HG03520 (cell line): ENCODE data around the gene FMNL3.
"Not testable (repeated sequence)": the region's sequence is repeated elsewhere in the genome, so short reads cannot be mapped to it uniquely, and the experiment has no call there.

ENCODE experiments used
- ATAC-seq: cut with Tn5 transposase; IDR thresholded peaks from one replicate; pipeline ENCODE4 v1.9.1; 2021; ENCODE audit warnings: mild to moderate bottlenecking, moderate library complexity; ENCODE audit not compliant: unreplicated experiment

The FMNL3 gene

DNA sequence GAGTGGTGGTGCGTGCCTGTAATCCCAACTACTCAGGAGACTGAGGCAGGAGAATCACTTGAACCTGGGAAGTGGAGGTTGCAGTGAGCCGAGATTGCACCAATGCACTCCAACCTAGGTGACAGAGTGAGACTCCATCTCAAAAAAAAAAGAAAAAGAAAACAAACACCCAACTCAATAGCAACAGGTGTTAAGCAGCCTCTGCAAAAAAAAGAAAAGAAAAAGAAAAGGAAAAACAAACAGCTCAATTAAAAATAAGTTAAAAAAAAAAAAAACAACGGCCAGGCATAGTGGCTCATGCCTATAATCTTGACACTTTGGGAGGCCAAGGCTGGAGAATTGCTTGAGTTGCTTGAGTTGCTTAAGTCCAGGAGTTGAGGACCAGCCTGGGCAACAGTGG is 10.6 kb upstream of the FMNL3 start:
- ATAC-seq, result not testable (repeated sequence)

DNA sequence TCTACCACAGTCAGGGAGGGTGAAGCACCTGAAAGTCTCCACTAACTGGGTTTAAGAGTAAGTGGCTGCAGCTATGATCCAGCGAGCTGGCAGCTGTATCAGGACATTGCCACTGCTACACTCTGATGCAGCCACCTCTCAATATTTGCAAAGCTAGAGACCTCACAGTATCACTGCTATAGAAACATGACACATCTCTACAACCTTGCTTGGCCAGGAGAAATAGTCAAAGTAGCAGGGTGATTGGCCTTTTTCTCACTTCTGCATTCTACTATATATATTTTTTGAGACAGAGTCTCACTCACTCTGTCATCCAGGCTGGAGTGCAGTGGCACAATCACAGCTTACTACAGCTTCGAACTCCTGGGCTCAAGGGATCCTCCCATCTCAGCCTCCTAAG is 9.3 kb upstream of the FMNL3 start:
- no peak for ATAC-seq

- ATAC-seq, result not testable (repeated sequence)
These were observed 6.7 kb upstream of the FMNL3 start for GRCh38 chr12:49713952-49714351.

GRCh38 chr12:49708851-49709250 is 1.6 kb upstream of the FMNL3 start:
- ATAC-seq, result no peak

GRCh38 chr12:49707812-49708147 is 575 bp upstream of the FMNL3 start:
- no peak for ATAC-seq

GRCh38 chr12:49706351-49707127 is 666 bp downstream of the FMNL3 start:
- ATAC-seq, result no peak

DNA sequence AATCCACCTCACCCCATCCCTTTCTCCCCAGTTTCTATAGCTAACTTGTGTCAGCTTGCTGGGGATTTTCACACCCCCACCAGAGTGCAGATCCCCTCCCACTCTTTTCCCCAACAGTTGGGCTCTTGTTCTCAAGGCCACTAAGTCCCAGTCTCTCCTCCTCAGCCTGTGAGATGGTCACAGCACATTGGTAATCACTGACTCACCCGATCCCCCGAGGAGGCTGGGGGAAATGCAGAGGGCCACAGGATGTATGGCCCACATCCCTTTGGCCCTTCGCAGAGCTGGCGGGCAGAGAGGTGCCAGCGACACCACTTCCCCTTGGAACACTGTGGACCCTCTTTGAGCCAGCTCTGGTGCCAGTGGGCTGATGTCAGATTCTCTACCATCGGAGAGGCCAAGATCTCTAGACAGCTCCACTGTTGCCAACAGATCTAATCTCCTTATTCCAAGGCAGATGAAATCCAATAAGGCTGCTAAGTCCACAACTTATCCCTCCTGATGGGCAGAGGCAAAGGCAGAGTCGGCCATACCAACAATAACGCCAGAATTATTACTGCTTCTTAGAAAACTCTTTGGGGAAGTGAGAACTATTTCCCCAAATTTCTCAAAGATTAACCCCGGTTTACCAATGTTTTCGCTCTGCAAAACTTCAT is 1.6 kb downstream of the FMNL3 start:
- ATAC-seq, result no peak

GRCh38 chr12:49703647-49704137 is 3.5 kb downstream of the FMNL3 start:
- no peak for ATAC-seq

GRCh38 chr12:49702676-49703215 is 4.5 kb downstream of the FMNL3 start:
- ATAC-seq, result no peak

- no peak for ATAC-seq
These were observed 5.2 kb downstream of the FMNL3 start for GRCh38 chr12:49702009-49702408.

DNA sequence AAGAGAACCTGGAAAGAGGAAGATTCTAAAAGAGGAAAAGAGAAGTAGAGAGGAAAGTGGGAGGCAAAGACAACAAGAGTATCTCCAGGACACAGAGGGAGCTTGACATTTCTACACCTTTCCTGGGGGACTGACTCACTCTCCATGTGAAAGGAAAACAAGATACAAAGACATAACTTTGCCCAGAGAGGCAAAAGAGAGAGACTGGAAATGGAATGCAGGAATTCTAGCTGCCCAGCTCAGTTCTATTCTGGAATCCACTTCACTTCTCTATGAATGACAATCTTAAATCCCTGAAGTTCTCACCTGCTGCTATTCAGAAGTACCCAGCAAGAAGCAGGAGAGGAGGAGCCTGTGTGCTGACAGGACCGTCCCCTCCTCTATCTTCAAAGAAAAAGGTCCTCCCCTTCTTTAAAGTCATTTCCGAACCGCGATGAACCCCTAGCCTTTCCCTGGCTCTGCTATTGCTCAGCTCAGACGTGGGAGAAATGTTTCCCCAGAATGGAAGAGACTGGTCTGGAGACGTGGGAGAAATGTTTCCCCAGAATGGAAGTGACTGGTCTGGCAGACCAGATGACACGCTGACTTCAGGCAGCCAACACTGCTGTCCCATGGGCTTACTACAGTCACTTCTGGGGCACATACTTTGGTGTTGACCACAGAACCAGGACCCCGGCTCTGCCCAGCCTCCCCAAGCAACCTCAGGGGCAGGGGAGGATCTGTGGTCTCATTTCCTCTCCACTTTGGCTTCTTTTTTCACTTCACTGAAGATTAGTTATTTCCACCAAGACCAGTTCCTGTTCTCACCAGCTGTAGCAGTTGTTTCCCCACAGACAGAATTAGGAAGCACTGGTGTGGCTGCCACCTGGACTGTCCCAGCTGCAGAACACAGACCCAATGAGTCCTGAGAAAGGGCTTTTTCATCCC is 8.3 kb downstream of the FMNL3 start:
- ATAC-seq, result peak; percentile 55

GRCh38 chr12:49697808-49698207 is 9.4 kb downstream of the FMNL3 start:
- ATAC-seq, result no peak

GRCh38 chr12:49696723-49697122 is 10.5 kb downstream of the FMNL3 start:
- ATAC-seq, result no peak

GRCh38 chr12:49693931-49694444 is 13.2 kb downstream of the FMNL3 start:
- no peak for ATAC-seq

- no peak for ATAC-seq
These were observed 14.4 kb downstream of the FMNL3 start for GRCh38 chr12:49692851-49693250.

DNA sequence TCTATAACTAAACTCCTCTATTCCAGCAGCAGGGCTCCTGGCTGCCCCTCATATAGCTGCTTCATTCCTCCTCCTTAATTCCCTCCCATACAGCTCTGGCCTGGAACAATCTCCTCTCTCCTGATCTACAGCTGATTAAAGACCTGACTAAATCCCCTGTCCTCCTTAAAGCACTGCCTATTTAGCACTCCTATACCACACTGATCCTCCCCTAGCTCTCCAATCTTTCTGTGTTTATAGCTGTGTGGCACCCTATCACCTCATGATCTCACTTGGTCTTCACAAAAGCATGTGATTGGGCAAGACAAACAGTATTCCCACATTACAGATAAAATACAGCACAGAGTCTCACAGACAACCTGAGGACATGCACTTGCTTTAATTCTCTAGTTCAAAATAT is 17.4 kb downstream of the FMNL3 start:
- no peak for ATAC-seq

DNA sequence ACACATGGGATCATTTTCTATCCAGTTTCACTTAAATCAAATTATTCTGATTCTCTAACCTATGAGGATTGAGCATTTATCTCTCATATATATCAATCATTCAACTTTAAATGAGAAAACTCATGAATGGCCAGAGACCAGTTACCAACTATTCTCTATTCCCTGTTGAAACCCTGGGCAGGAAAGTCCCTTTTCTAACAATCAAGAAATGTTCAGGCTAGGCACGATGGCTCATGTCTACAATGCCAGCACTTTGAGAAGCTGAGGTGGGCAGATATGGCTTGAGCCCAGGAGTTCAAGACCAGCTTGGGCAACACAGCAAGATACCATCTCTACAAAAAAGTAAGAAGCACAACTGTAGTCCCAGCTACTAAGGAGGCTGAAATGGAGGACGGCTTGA is 18.0 kb downstream of the FMNL3 start:
- ATAC-seq, result no peak

GRCh38 chr12:49687941-49688340 is 19.3 kb downstream of the FMNL3 start:
- ATAC-seq, result no peak

DNA sequence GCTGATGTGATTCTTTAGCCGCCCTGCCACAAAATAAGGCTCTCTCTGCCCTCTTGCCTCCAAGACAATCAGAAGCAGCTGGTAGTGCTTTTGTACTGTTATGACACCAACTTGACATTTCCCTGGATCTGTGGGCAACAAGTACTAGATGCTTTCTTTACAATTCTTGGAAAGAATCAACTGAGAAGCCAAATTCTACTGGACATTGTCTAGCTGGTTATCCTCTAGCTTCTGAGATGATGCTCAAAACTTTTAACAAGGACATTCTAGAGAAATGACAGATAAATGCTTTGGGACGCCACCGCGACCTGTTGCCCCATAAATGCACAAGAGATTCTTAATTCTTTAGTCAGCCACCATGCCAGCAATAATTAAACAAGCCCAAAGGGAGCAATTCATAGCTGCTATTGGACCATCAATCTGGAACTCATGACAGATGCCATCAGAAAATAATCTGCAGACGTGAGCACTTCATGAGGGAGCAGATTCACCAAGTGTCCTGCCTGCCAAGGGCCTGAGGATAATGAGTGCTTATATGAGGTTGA is 22.8 kb downstream of the FMNL3 start:
- ATAC-seq, result no peak

GRCh38 chr12:49683599-49684309 is 23.5 kb downstream of the FMNL3 start:
- no peak for ATAC-seq
